HepG2 (cell line): Measurements from ENCODE around the gene ZNF674. TPM values are rescaled to one million over a fixed set of nuclear protein-coding genes. Genes with fewer than 3 reads are reported as not detected.

Experiments used
- ATAC-seq: fragments of 200-7000 bp; cut with Tn5 transposase; 3 replicates; pipeline ENCODE4 v1.9.1; 2020; ENCODE audit warnings: mild to moderate bottlenecking, moderate library complexity
- BruUV-seq: library from RNA; stranded (reverse); fragments of 400-500 nt; replicated peaks from 2 replicates; lab custom pipeline; 2021; lab: Mats Ljungman, UMichigan
- CTCF ChIA-PET: fragments of 300-600 bp; formaldehyde crosslinking; extraction: SDS; loops from one replicate; lab custom pipeline; 2021; ENCODE audit warnings: low total read pairs, inconsistent platforms, low intra/inter-chr PET ratio; lab: Yijun Ruan, JAX
- POLR2A ChIA-PET: fragments of 350-600 bp; sonication (Branson Sonifier 250); formaldehyde crosslinking; loops from one replicate; lab custom pipeline; 2020; ENCODE audit warnings: antibody characterized with exemption, inconsistent platforms; lab: Yijun Ruan, JAX
- DNase-seq: peaks from one replicate; pipeline ENCODE4 v3.0.0-alpha.2; 2015; ENCODE audit warnings: low spot score
- FAIRE-seq: peaks from 3 replicates; lab custom pipeline; 2011; peaks lifted over from hg19 to GRCh38; lab: Jason Lieb, UNC
- H2AFZ ChIP-seq: one replicate; pipeline ENCODE4 v1.6.1; 2011; ENCODE audit warnings: low read length, inconsistent platforms
- H3K27ac ChIP-seq: fragments of 300-600 bp; 3 replicates; pipeline ENCODE4 v1.8.0; 2011; ENCODE audit warnings: mixed run types, mild to moderate bottlenecking, mixed read lengths, low read length, inconsistent platforms; ENCODE audit not compliant: insufficient read depth; ENCODE audit errors: extremely low read length
- H3K27me3 ChIP-seq, 2 experiments: fragments of 200-600 bp in 1 of 2; 2 replicates in 1 of 2; 3 replicates in 1 of 2; pipeline versions ENCODE4 v1.6.0 to v1.8.0; 2011; ENCODE audit warnings: low read length in 2 of 2, mild to moderate bottlenecking in 2 of 2, moderate library complexity in 2 of 2, inconsistent platforms in 1 of 2; ENCODE audit not compliant: insufficient read depth in 2 of 2, control insufficient read depth in 1 of 2
- H3K36me3 ChIP-seq, 2 experiments: fragments of 200-600 bp in 1 of 2; replicated peaks in 1 of 2; 2 replicates in 1 of 2; 3 replicates in 1 of 2; pipeline versions ENCODE4 v1.5.1 to v1.8.0; 2011; ENCODE audit warnings: low read length in 2 of 2, inconsistent platforms in 1 of 2; ENCODE audit not compliant: insufficient read depth in 2 of 2, control insufficient read depth in 1 of 2
- H3K4me1 ChIP-seq: 2 replicates; pipeline ENCODE4 v1.5.1; 2012; ENCODE audit warnings: low read length, inconsistent platforms; ENCODE audit not compliant: insufficient read depth
- H3K4me2 ChIP-seq: 2 replicates; pipeline ENCODE4 v1.6.0; 2011; ENCODE audit warnings: low read depth, low read length, inconsistent platforms
- H3K4me3 ChIP-seq, 3 experiments: fragments of 200-600 bp in 1 of 3; sonication (generic), shearing (Covaris generic) in 1 of 3; replicated peaks in 1 of 3; 2 replicates each; pipeline ENCODE4 v1.5.1; 2011 to 2016; ENCODE audit warnings: low read length in 3 of 3, inconsistent platforms in 2 of 3, low read depth in 2 of 3, mild to moderate bottlenecking in 2 of 3, control low read depth in 1 of 3, mixed read lengths in 1 of 3; ENCODE audit not compliant: insufficient read depth in 1 of 3
- H3K79me2 ChIP-seq: one replicate; pipeline ENCODE4 v1.6.1; 2011; ENCODE audit warnings: low read length, inconsistent platforms; ENCODE audit not compliant: insufficient read depth
- H3K9ac ChIP-seq: 2 replicates; pipeline ENCODE4 v1.6.0; 2011; ENCODE audit warnings: mild to moderate bottlenecking, low read depth, low read length, inconsistent platforms; ENCODE audit not compliant: insufficient read depth
- H3K9me3 ChIP-seq: 2 replicates; pipeline ENCODE4 v1.5.1; 2012; ENCODE audit warnings: mild to moderate bottlenecking, low read length
- H4K20me1 ChIP-seq: 2 replicates; pipeline ENCODE4 v1.6.0; 2011; ENCODE audit warnings: inconsistent platforms, mild to moderate bottlenecking, low read length, moderate library complexity; ENCODE audit not compliant: insufficient read depth
- GABPB1 ChIP-seq: IDR thresholded peaks from 2 replicates; pipeline ENCODE4 v1.6.1; 2016; ENCODE audit warnings: mild to moderate bottlenecking, missing genetic modification reagents, moderate library complexity, missing compliant biosample characterization
- GLI4 ChIP-seq: sonication (generic); formaldehyde crosslinking; IDR thresholded peaks from 2 replicates; pipeline ENCODE4 v1.5.1; 2020; ENCODE audit warnings: missing genetic modification reagents, mild to moderate bottlenecking, moderate library complexity, borderline replicate concordance
- HNF1B ChIP-seq: sonication (generic); formaldehyde crosslinking; IDR thresholded peaks from 2 replicates; pipeline ENCODE4 v1.5.1; 2020; ENCODE audit warnings: mild to moderate bottlenecking, moderate library complexity, missing genetic modification reagents
- IRF2 ChIP-seq: IDR thresholded peaks from 2 replicates; pipeline ENCODE4 v1.6.1; 2018; ENCODE audit warnings: missing genetic modification reagents, missing compliant biosample characterization
- KLF12 ChIP-seq: sonication (generic); formaldehyde crosslinking; IDR thresholded peaks from 2 replicates; pipeline ENCODE4 v1.4.0; 2020; ENCODE audit warnings: missing genetic modification reagents, borderline replicate concordance
- PLRG1 ChIP-seq: fragments of 450-650 bp; conservative IDR thresholded peaks from 2 replicates; pipeline ENCODE4 v1.6.1; 2016
- RBM22 ChIP-seq: fragments of 200-400 bp; formaldehyde crosslinking; optimal IDR thresholded peaks from 2 replicates; pipeline ENCODE3; 2017; ENCODE audit warnings: mild to moderate bottlenecking, low read length, moderate library complexity
- RCOR2 ChIP-seq: IDR thresholded peaks from 2 replicates; pipeline ENCODE4 v1.6.1; 2016; ENCODE audit warnings: missing biosample characterization, missing genetic modification reagents
- RFXANK ChIP-seq: IDR thresholded peaks from 2 replicates; pipeline ENCODE4 v1.6.1; 2016
- SATB2 ChIP-seq: sonication (generic); formaldehyde crosslinking; IDR thresholded peaks from 2 replicates; pipeline ENCODE4 v1.5.0; 2020; ENCODE audit warnings: missing genetic modification reagents
- TCF7L2 ChIP-seq: IDR thresholded peaks from 2 replicates; pipeline ENCODE4 v1.6.1; 2011; ENCODE audit warnings: mild to moderate bottlenecking, low read depth, low read length, moderate library complexity
- TFE3 ChIP-seq: IDR thresholded peaks from 2 replicates; pipeline ENCODE4 v1.6.1; 2016
- ZBTB1 ChIP-seq: sonication (generic); formaldehyde crosslinking; IDR thresholded peaks from 2 replicates; pipeline ENCODE4 v1.4.0; 2020; ENCODE audit warnings: missing genetic modification reagents, borderline replicate concordance
- ZBTB44 ChIP-seq: sonication (generic); formaldehyde crosslinking; IDR thresholded peaks from 2 replicates; pipeline ENCODE4 v1.4.0; 2020; ENCODE audit warnings: missing genetic modification reagents
- ZFP91 ChIP-seq: sonication (generic); formaldehyde crosslinking; IDR thresholded peaks from 2 replicates; pipeline ENCODE4 v1.9.0; 2022; ENCODE audit warnings: missing genetic modification reagents, mild to moderate bottlenecking, borderline replicate concordance
- ZNF224 ChIP-seq: sonication (generic); formaldehyde crosslinking; IDR thresholded peaks from 2 replicates; pipeline ENCODE4 v1.5.0; 2020; ENCODE audit warnings: mild to moderate bottlenecking, missing genetic modification reagents
- ZNF678 ChIP-seq: sonication (generic); formaldehyde crosslinking; IDR thresholded peaks from 2 replicates; pipeline ENCODE4 v1.4.0; 2020; ENCODE audit warnings: mild to moderate bottlenecking, missing genetic modification reagents
- ZNF704 ChIP-seq: sonication (generic); formaldehyde crosslinking; IDR thresholded peaks from 2 replicates; pipeline ENCODE4 v1.8.1; 2023; ENCODE audit warnings: mild to moderate bottlenecking, inconsistent platforms, moderate library complexity, missing genetic modification reagents, borderline replicate concordance
- WGBS: methylation state at CpG from one replicate; pipeline ENCODE4 v1.1.6; 2017; ENCODE audit warnings: low lambda C conversion rate; 5-methylcytosine and 5-hydroxymethylcytosine counted together
- in situ Hi-C: cut with HindIII; loops from 2 replicates; pipeline ENCODE4 v1.10.0; 2017; ENCODE audit warnings: low pct_unique_long_range_greater_than_20kb; ENCODE audit not compliant: extremely low pct_ligation_motif_present
- intact Hi-C: fragments of 100-400 bp; cut with micrococcal nuclease; formaldehyde crosslinking; loops from one replicate; pipeline ENCODE4 v1.10.0; 2022; ENCODE audit not compliant: unreplicated experiment
- polyA plus RNA-seq, 8 experiments: library from polyadenylated mRNA; depleted of rRNA in 3 of 8; stranded (reverse) in 7 of 8; unstranded in 1 of 8; fragments of >200 nt; fragmentation: Illumina TruSeq in 4 of 8; extraction: Trizol in 4 of 8; gene quantifications; 2 replicates each; pipeline versions ENCODE4 v1.2.1 to v1.2.3, GENCODE V29; 2011 to 2016; ENCODE audit warnings: low read depth in 4 of 8, missing spikeins in 1 of 8, mixed read lengths in 1 of 8; ENCODE audit not compliant: insufficient read depth in 1 of 8
- total RNA-seq, 5 experiments: library from RNA; depleted of rRNA; stranded (reverse); fragments of >200 nt; fragmentation: Illumina TruSeq; extraction: Trizol; gene quantifications; 2 replicates each; pipeline ENCODE4 v1.2.3, GENCODE V29; 2016; ENCODE audit warnings: low read depth in 1 of 5

ZNF674 gene
- total and polyA plus RNA-seq, 2 of the 13 experiments (the other 11 are each of a cell fraction or from before 2014, with no cell fraction given) = 2.9 to 3.5 TPM

- TF ChIP-seq IRF2 (CRISPR knock-in tag) (no peak), KLF12 (no peak), RFXANK (CRISPR knock-in tag) (no peak)
Measured at GRCh38 chrX:46582966-46583365, 37.7 kb upstream of the ZNF674 start (continued).

GRCh38 chrX:46582325-46582724, 37.1 kb upstream of the ZNF674 start:
- CTCF ChIA-PET = no interaction called here
- H3K9me3 ChIP-seq = no peaks in the 10 kb centered on the region
- intact Hi-C loops (no loop called here), in situ Hi-C loops (no loop called here)
- no peak overlapping the region for H3K4me2 ChIP-seq
- H3K9ac ChIP-seq = no peak overlapping the region
- H3K27me3 ChIP-seq = no peaks in the 10 kb centered on the region
- peaks cover 8% of the 10 kb centered on the region for H3K79me2 ChIP-seq
- no TSS peak for BruUV-seq
- POLR2A ChIA-PET = no interaction called here
- peaks cover 0 to 3% of the 10 kb centered on the region in 2 experiments; a peak in 2 of 5 replicates for H3K36me3 ChIP-seq
- WGBS = 87% methylated on average over 3 of the region's 3 CpGs
- no peaks in the 10 kb centered on the region for H4K20me1 ChIP-seq
- H3K27ac ChIP-seq = no peak overlapping the region
- no peak overlapping the region for H2AFZ ChIP-seq
- ATAC-seq = no peak
- peaks cover 27% of the 10 kb centered on the region for H3K4me1 ChIP-seq
- H3K4me3 ChIP-seq = no peak overlapping the region
- FAIRE-seq = no peak
- no peak for DNase-seq
- TF ChIP-seq ZNF224 (CRISPR knock-in tag) (no peak), TFE3 (CRISPR knock-in tag) (no peak), RBM22 (no peak), PLRG1 (no peak), RCOR2 (CRISPR knock-in tag) (no peak), HNF1B (no peak), SATB2 (no peak), TCF7L2 (no peak), ZNF678 (CRISPR knock-in tag) (no peak), ZBTB44 (CRISPR knock-in tag) (no peak), ZNF704 (no peak), ZFP91 (CRISPR knock-in tag) (no peak), ZBTB1 (CRISPR knock-in tag) (no peak), GLI4 (no peak), GABPB1 (CRISPR knock-in tag) (no peak)
